IMR-90 (cell line): Measurements from ENCODE around the gene TMEM208. TPM values are rescaled to one million over a fixed set of nuclear protein-coding genes. Genes with fewer than 3 reads are reported as not detected.

Source experiments
- ATAC-seq: fragments of 200-7000 bp; cut with Tn5 transposase; 2 replicates; pipeline ENCODE4 v1.9.1; 2020; ENCODE audit warnings: low read depth, mild to moderate bottlenecking, moderate library complexity
- BruUV-seq: library from RNA; stranded (reverse); fragments of 400-500 nt; replicated peaks from 2 replicates; lab custom pipeline; 2021; lab: Mats Ljungman, UMichigan
- CTCF ChIA-PET: fragments of 300-600 bp; formaldehyde crosslinking; extraction: SDS; loops from one replicate; lab custom pipeline; 2021; ENCODE audit warnings: antibody characterized with exemption; lab: Yijun Ruan, JAX
- POLR2A ChIA-PET: fragments of 300-600 bp; sonication (Branson Sonifier 250); formaldehyde crosslinking; loops from one replicate; lab custom pipeline; 2022; ENCODE audit warnings: antibody characterized with exemption; ENCODE audit not compliant: unreplicated experiment; lab: Charles Lee
- DNase-seq: peaks from one replicate; pipeline ENCODE4 v3.0.0; 2013
- H2AFZ ChIP-seq: replicated peaks from 2 replicates; pipeline ENCODE3; 2013; ENCODE audit warnings: low read length, mild to moderate bottlenecking; ENCODE audit not compliant: poor library complexity
- H2AK5ac ChIP-seq: 2 replicates; pipeline ENCODE4 v1.6.1; 2013; ENCODE audit warnings: low read depth, low read length, inconsistent platforms
- H2AK9ac ChIP-seq: replicated peaks from 2 replicates; pipeline ENCODE3; 2013; ENCODE audit warnings: mild to moderate bottlenecking, low read depth, low read length, moderate library complexity; ENCODE audit not compliant: poor library complexity
- H2BK120ac ChIP-seq: 2 replicates; pipeline ENCODE4 v1.6.1; 2013; ENCODE audit warnings: low read depth, low read length, inconsistent platforms
- H2BK15ac ChIP-seq: 3 replicates; pipeline ENCODE4 v1.6.1; 2013; ENCODE audit warnings: low read depth, low read length, inconsistent platforms
- H2BK20ac ChIP-seq: 2 replicates; pipeline ENCODE4 v1.6.1; 2013; ENCODE audit warnings: low read depth, mild to moderate bottlenecking, inconsistent platforms, low read length, moderate library complexity
- H2BK5ac ChIP-seq: 2 replicates; pipeline ENCODE4 v1.6.1; 2013; ENCODE audit warnings: mild to moderate bottlenecking, low read depth, low read length, inconsistent platforms; ENCODE audit not compliant: poor library complexity, severe bottlenecking
- H3K14ac ChIP-seq: replicated peaks from 2 replicates; pipeline ENCODE4 v1.6.1; 2013; ENCODE audit warnings: low read depth, low read length, inconsistent platforms
- H3K18ac ChIP-seq: 2 replicates; pipeline ENCODE4 v1.6.1; 2013; ENCODE audit warnings: low read depth, low read length, control low read depth
- H3K23ac ChIP-seq: 2 replicates; pipeline ENCODE4 v1.6.1; 2013; ENCODE audit warnings: low read depth, low read length, inconsistent platforms
- H3K27ac ChIP-seq: 2 replicates; pipeline ENCODE4 v1.5.1; 2013; ENCODE audit warnings: mild to moderate bottlenecking, control low read depth, low read length; ENCODE audit not compliant: insufficient read depth
- H3K27me3 ChIP-seq: 2 replicates; pipeline ENCODE4 v1.6.1; 2013; ENCODE audit warnings: low read length; ENCODE audit not compliant: control insufficient read depth, insufficient read depth
- H3K36me3 ChIP-seq: 2 replicates; pipeline ENCODE4 v1.6.1; 2013; ENCODE audit warnings: low read length, mixed read lengths; ENCODE audit not compliant: control insufficient read depth, insufficient read depth
- H3K4ac ChIP-seq: 2 replicates; pipeline ENCODE4 v1.6.1; 2013; ENCODE audit warnings: low read depth, low read length, inconsistent platforms
- H3K4me1 ChIP-seq: 2 replicates; pipeline ENCODE4 v1.6.1; 2013; ENCODE audit warnings: low read length, mixed read lengths; ENCODE audit not compliant: control insufficient read depth, insufficient read depth
- H3K4me2 ChIP-seq: 2 replicates; pipeline ENCODE4 v1.6.1; 2013; ENCODE audit warnings: low read depth, mild to moderate bottlenecking, control low read depth, low read length, moderate library complexity
- H3K4me3 ChIP-seq: 2 replicates; pipeline ENCODE4 v1.5.1; 2013; ENCODE audit warnings: low read depth, mild to moderate bottlenecking, control low read depth, low read length, moderate library complexity; ENCODE audit not compliant: insufficient read depth
- H3K56ac ChIP-seq: 2 replicates; pipeline ENCODE4 v1.6.1; 2013; ENCODE audit warnings: low read length, inconsistent platforms; ENCODE audit not compliant: insufficient read depth; ENCODE audit errors: extremely low read depth
- H3K79me1 ChIP-seq, 2 experiments: 2 replicates each; pipeline ENCODE4 v1.6.1; 2013; ENCODE audit warnings: low read length in 2 of 2, inconsistent platforms in 1 of 2, low read depth in 1 of 2
- H3K9ac ChIP-seq: 2 replicates; pipeline ENCODE4 v1.6.1; 2013; ENCODE audit warnings: low read depth, low read length, control low read depth
- H3K9me1 ChIP-seq: 2 replicates; pipeline ENCODE4 v1.6.1; 2013; ENCODE audit warnings: low read length, inconsistent platforms; ENCODE audit not compliant: insufficient read depth
- H3K9me3 ChIP-seq: 2 replicates; pipeline ENCODE4 v1.6.1; 2013; ENCODE audit warnings: low read length; ENCODE audit not compliant: control insufficient read depth, insufficient read depth
- H4K20me1 ChIP-seq: 2 replicates; pipeline ENCODE4 v1.6.1; 2013; ENCODE audit warnings: low read length, inconsistent platforms; ENCODE audit not compliant: insufficient read depth
- H4K5ac ChIP-seq: 2 replicates; pipeline ENCODE4 v1.6.1; 2013; ENCODE audit warnings: mild to moderate bottlenecking, low read depth, low read length, control low read depth
- H4K8ac ChIP-seq, 2 experiments: 2 replicates each; pipeline ENCODE4 v1.6.1; 2013; ENCODE audit warnings: low read depth in 2 of 2, low read length in 2 of 2, control low read depth in 1 of 2, inconsistent platforms in 1 of 2
- H4K91ac ChIP-seq: 2 replicates; pipeline ENCODE4 v1.6.1; 2013; ENCODE audit warnings: low read depth, low read length, inconsistent platforms; ENCODE audit not compliant: insufficient read depth
- BHLHE40 ChIP-seq: fragments of 150-350 bp; IDR thresholded peaks from 2 replicates; pipeline ENCODE4 v1.6.1; 2016; ENCODE audit warnings: mild to moderate bottlenecking, low read depth, low read length
- CEBPB ChIP-seq: IDR thresholded peaks from 2 replicates; pipeline ENCODE4 v1.6.1; 2012; ENCODE audit warnings: low read depth, low read length, improper control_type of control experiment
- CHD1 ChIP-seq: IDR thresholded peaks from 2 replicates; pipeline ENCODE4 v1.6.1; 2012; ENCODE audit warnings: low read depth, low read length, improper control_type of control experiment
- RCOR1 ChIP-seq: IDR thresholded peaks from 2 replicates; pipeline ENCODE4 v1.6.1; 2012; ENCODE audit warnings: mild to moderate bottlenecking, low read length, improper control_type of control experiment; ENCODE audit not compliant: insufficient replicate concordance
- RFX5 ChIP-seq: IDR thresholded peaks from 2 replicates; pipeline ENCODE4 v1.8.0; 2012; ENCODE audit warnings: low read depth, mild to moderate bottlenecking, low read length, moderate library complexity
- WGBS, 2 experiments: methylation state at CpG; one replicate each; pipeline versions ENCODE4 v1.1.5 to v1.1.7; 2013; ENCODE audit warnings: missing lambda C conversion rate in 2 of 2; ENCODE audit not compliant: insufficient read length in 1 of 2; ENCODE audit errors: extremely low coverage in 2 of 2; 5-methylcytosine and 5-hydroxymethylcytosine counted together
- dilution Hi-C: fragments of 300-500 bp; cut with HindIII; formaldehyde crosslinking; loops from one replicate; pipeline ENCODE4 v1.14.3; 2018; ENCODE audit warnings: low sequenced_read_pairs; ENCODE audit not compliant: unreplicated experiment
- in situ Hi-C: fragments of 300-500 bp; cut with MboI; formaldehyde crosslinking; loops from 3 replicates; pipeline ENCODE4 v1.14.3; 2019; ENCODE audit warnings: low sequenced_read_pairs, inconsistent platforms, mixed read lengths
- intact Hi-C: fragments of 100-400 bp; cut with micrococcal nuclease; formaldehyde crosslinking; loops from 2 replicates; pipeline ENCODE4 v1.10.0; 2022
- polyA plus RNA-seq, 3 experiments: library from polyadenylated mRNA; depleted of rRNA; stranded (reverse); fragments of >200 nt; gene quantifications; 2 replicates each; pipeline ENCODE4 v1.2.3, GENCODE V29; 2012; ENCODE audit warnings: low replicate concordance in 1 of 3
- total RNA-seq: library from RNA; depleted of rRNA; stranded (reverse); fragments of >200 nt; gene quantifications from 2 replicates; pipeline ENCODE4 v1.2.3, GENCODE V29; 2012

The TMEM208 gene
- total and polyA plus RNA-seq, 2 of the 4 experiments (the other 2 are of a cell fraction) = 65.6 to 66.5 TPM

DNA sequence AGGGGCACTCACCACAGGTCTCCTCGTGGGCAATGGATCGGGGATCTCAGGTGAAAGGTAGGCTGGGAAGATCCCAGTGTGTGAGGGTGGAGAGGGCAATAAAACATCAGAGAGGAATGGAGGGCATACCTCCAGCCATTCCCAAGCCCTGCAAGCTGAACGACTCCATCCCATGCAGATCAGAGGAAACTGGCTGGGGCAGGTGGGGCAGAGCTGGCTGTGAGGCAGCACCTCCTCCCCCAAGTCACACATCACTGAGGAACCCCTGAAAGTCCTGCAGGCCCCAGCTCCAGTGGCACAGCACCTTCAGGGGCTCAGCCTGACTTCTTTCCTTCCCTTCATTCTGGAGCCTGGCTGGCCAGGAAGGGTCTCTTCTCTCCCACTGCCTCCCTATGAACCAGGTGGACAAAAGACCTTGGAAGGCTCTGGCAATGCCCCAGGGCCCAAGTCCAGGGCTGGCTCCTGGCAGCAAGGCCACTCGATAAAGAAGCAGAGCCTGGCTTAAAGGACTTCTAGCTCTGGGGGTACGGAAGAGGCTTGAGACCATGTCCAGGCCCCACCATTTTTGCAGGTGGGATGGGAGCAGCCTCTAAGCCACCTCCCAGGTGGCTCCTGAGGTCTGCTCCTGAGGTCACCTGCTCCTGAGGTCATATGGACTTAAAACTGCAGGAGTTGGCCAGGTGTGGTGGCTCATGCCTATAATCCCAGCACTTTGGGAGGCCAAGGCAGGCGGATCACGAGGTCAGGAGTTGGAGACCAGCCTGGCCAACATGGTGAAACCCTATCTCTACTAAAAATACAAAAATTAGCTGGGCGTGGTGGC lies 13.5 kb upstream of the TMEM208 start:
- CTCF ChIA-PET = no interaction called here
- ATAC-seq = no peak
- no peak for TF ChIP-seq CEBPB
- no peak for TF ChIP-seq RCOR1
- no peak for TF ChIP-seq RFX5
- TF ChIP-seq CHD1 = no peak
- no peak for TF ChIP-seq BHLHE40
- Histone ChIP-seq H3K27me3 (no peaks in the 10 kb centered on the region), H4K91ac (no peak overlapping the region), H4K8ac (no peak overlapping the region), H3K4ac (no peak overlapping the region), H3K4me1 (no peaks in the 10 kb centered on the region), H3K4me3 (no peak overlapping the region), H3K18ac (no peak overlapping the region), H2AK5ac (no peak overlapping the region), H3K56ac (no peak overlapping the region), H2BK20ac (no peak overlapping the region), H3K9me1 (peaks cover 10% of the 10 kb centered on the region; the same call in 1 of the 2 replicates), H4K5ac (no peak overlapping the region), H3K9me3 (no peaks in the 10 kb centered on the region), H2BK5ac (no peak overlapping the region), H3K9ac (no peak overlapping the region), H2BK120ac (no peak overlapping the region), H2AFZ (no peak overlapping the region), H2BK15ac (no peak overlapping the region), H3K27ac (no peak overlapping the region), H3K4me2 (no peak overlapping the region), H3K79me1 (peaks cover 0 to 3% of the 10 kb centered on the region in 2 experiments; a peak in 1 of 4 replicates), H3K36me3 (peaks cover 4% of the 10 kb centered on the region; the same call in 1 of the 2 replicates), H3K14ac (no peak overlapping the region), H3K23ac (no peak overlapping the region), H2AK9ac (no peak overlapping the region), H4K20me1 (no peaks in the 10 kb centered on the region)
- WGBS, 2 experiments = 75% methylated on average over 2 of the region's 8 CpGs; no CpG with 5 or more reads in 1 of the 2 experiments
- dilution Hi-C loops = no loop called here
- POLR2A ChIA-PET = no interaction called here
- in situ Hi-C loops = no loop called here
- no peak for DNase-seq
- intact Hi-C loops = no loop called here
- BruUV-seq = no TSS peak
